GM21576 (cell line): ENCODE results near the gene F10.

ENCODE experiments used
- ATAC-seq: cut with Tn5 transposase; IDR thresholded peaks from one replicate; pipeline ENCODE4 v1.9.1; 2021; ENCODE audit warnings: mild to moderate bottlenecking, moderate library complexity; ENCODE audit not compliant: unreplicated experiment

F10 gene

GRCh38 chr13:113086031-113086750 is 36.4 kb upstream of the F10 start:
- no peak for ATAC-seq

- no peak for ATAC-seq
Observed at GRCh38 chr13:113086991-113087922, 35.3 kb upstream of the F10 start.

DNA sequence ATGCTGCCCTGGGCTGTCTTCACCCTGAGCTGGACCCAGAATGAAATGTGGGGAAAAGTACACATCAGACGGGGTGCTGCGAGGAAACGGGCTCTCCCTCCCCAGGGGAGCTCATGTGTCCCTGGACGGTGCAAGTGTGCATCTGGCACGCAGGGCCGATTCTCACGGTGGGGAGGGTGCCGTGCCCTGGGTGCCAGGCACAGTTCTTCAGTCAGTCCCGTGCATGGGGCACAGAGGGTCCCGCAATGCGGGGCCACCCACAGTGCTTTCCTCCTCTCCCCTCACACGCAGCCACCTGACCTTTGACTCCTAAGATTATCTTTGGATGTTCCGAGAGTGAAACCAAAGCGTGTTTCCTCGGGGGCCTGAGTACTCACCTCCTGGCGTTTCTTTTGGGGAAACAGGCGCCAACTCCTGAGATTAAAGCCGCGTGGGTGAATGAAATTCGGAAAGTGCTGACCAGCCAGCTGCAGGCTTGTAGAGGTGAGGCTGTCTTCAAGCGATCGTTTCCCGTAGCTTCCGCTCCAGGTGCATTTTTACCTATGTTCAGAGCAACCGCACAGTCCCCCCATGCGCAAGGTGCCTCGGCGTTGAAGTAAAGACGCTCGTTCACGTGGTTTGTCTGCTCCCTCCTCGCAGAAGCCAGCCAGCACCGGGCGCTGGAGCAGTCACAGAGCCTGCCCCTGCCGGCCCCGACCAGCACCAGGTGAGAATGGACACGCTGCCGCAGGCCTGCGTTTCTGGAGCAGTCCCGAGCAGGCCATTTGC is 34.5 kb upstream of the F10 start:
- no peak for ATAC-seq

- ATAC-seq = no peak
Observed at GRCh38 chr13:113088691-113089020, 33.9 kb upstream of the F10 start.

DNA sequence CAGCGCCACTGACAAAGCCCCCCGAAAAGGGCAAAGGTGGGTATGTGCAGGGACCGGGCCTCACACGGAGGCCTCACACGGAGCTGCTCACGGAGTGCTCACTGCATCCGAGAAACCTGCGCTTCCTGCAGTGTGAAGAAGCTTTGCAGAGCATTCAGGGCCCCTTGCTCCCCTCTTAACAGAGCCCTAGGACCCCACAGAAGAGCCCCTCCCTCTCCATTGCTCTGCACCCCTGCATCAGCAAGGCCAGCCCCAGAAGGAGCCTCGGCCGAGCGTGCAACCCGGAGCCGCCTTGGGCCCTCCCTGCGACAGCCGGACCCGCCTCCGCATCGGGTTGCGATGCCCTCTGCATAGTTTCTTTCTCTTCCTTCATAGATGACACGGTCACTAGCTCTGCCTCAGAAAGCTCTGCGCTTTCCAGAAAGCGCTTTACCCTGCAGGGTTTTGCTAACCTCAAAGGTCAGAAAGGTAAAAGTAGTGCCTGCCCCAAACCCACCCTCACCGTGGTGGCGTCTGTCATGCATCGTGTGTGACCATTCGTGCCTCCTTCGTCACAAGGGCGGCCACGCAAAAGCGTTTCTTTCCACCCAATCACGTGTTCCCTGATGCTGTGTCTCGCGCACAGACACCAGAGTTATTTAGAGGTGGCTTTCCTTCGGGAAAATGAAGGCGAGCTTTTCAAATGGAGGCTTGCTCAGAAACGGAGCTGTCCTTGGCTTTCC is 32.7 kb upstream of the F10 start:
- no peak for ATAC-seq

- ATAC-seq = no peak
Observed at GRCh38 chr13:113090415-113090770, 32.2 kb upstream of the F10 start.

DNA sequence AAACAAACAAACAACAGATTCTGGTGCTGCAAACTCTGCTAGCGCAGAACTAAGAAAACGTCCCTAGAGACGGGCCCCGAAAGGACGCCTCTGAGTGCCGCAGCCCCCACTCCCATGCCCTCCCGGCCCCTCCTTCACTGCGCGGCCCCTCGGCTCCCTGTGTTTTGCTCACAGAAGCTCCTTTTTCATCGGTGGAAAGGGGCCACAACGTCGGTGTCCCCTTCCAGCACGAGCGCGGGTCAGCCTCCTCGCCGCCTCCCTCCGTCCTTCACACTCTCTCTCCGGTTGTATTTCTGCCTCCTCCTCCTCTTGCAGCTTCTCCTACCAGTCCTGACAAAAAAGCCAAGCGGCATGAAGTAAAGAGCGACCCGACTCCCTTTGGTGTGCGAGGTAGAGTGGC is 31.8 kb upstream of the F10 start:
- no peak for ATAC-seq

DNA sequence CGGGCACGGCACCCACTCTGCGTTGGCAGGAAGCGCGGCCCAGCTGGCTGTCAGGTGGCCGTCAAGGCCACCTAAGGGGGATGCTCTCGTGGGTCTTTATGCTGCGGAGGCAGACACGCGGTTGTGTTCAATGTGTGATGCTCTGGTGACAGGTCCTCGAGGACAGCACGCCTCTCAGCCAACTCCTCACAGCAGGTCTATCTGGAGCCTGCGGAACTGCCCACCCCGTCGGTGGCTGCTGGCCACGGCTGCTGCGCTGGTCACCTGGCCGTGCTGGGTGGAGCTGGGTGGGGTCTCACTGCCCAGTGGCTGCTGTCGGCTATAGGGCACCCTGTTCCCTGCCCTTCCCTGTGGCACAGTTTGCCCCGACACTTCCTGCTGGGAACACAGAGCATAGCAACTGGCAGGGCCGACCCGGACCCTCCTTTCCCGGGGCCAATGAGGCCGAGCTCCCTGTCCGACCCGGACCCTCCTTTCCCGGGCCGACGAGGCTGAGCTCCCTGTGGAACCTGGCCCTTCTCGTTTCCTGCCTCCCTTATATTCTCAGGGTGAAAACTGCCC is 31.3 kb upstream of the F10 start:
- no peak for ATAC-seq

GRCh38 chr13:113091891-113092775 is 30.5 kb upstream of the F10 start:
- no peak for ATAC-seq

DNA sequence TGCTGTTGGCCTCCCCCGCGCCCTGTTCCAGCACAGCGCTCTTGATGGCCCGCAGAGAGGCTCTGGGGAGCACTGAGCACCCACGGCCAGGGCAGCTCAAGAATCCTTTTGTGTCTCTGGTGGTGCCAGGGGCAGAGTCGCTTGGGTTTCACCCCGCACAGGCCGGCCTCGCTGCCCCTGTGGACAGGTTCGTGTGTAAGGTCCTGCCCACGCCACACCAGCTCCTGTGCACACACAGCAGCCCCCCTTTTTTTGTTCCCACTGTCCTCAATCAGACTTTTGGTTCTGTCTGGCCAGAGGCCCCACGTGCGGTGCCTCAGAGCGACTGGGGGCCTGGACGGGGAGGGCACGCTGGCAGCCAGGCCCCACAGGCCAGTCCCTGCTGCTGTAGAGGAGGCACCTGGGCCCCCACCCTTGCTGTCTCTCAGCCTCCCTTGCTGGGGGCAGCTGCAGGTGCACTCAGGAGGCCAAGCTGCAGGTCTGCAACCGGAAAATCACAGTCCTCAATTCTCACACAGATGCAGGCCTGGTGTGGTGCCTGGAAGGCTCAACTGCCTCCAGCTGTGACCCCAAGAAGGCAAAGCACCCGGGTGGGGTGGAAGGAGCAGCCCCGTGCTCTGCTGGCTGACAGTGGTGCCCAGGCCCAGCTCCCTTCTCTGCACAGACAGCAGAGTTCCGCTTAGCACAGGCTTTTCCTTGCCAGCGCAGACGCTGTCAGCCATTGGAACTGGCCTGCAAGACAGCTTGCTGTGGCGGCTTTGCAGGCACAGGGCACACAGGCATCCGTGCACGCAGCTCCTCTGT is 29.6 kb upstream of the F10 start:
- no peak for ATAC-seq

- ATAC-seq = no peak
Observed at GRCh38 chr13:113093580-113094409, 28.8 kb upstream of the F10 start.

DNA sequence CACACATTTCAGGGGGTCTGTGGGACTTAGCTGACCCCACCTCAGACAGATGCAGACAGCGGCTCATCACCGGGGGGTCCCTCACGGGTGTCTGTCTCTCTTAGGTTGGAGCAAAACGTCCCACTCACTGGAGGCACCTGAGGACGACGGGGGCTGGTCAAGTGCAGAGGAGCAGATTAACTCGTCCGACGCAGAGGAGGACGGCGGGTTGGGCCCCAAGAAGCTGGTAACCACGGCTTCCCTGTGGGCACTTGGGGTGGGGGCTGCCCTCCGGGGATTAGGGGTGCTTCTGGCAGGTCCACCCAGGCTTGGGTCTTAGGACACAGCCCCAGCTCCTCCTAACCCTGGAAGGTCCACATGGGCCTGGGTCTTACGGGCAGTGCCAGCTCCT is 28.2 kb upstream of the F10 start:
- ATAC-seq = no peak

DNA sequence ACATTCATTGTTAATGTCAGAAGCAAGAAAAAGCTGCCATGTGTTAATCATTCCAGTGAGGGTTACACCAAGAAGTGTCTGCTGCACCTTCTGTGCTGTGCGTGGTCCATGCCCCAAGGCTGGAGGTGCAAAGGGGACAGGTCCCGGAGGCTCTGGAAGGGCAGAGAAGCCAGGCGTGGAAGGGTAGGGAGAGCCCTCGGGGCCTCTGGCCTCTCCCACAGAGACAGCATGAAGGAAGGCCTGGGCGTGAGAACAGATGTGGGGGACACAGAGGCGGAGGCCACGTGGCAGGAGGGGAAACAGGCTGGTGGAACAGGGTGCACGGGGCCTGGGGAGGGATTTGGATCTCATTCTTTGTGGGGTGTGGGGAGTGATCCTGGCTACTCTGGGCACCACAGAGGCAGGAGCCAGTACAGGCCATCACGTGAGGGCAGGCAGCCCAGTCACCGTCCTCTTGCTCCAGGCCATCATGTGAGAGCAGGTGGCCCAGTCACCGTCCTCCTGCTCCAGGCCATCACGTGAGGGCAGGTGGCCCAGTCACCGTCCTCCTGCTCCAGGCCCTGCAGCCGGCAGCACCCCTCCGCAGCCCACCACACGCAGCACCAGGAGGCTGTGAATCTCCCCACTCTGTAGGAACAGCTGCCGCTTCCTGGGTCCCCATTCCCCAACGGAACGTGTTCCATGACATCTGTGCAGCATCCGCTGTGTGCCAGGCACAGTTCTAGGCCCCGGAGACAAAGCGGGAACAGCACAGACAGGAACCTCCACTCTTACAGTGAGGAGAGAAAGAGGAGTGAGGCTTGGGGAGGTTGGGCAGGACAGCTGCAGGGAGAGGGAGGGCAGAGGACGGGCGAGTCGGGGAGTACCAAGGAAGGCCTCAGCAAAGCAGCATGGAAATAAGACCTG is 27.2 kb upstream of the F10 start:
- ATAC-seq = no peak

DNA sequence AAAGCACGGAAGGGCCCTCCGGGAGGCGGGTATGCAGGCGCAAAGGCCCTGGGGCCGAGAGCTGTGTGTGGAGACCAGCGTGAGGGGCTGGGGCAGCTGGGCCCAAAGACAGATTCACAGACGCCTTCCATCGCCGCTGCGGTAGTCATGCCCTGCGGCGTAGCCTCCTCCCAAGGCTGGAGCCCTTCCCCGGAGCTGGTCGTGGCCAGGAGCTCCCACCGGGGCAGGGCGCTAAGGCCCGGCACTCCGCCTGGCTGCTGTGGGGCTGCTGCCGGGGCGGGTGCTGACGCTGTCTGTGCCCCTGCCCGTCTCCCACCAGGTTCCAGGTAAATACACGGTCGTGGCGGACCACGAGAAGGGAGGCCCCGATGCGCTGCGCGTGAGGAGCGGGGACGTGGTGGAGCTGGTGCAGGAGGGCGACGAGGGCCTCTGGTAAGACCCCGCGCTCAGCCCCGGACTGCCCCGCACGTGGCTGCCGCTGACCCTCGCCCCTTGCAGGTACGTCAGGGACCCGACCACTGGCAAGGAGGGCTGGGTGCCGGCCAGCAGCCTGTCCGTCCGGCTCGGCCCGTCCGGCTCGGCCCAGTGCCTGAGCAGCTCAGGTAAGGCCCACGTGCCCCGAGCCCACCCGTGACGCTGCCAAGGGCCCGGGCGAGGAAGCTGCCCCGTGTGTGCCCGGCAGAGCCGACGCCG is 26.4 kb upstream of the F10 start:
- no peak for ATAC-seq

- ATAC-seq = no peak
Observed at GRCh38 chr13:113096745-113097305, 25.8 kb upstream of the F10 start.

DNA sequence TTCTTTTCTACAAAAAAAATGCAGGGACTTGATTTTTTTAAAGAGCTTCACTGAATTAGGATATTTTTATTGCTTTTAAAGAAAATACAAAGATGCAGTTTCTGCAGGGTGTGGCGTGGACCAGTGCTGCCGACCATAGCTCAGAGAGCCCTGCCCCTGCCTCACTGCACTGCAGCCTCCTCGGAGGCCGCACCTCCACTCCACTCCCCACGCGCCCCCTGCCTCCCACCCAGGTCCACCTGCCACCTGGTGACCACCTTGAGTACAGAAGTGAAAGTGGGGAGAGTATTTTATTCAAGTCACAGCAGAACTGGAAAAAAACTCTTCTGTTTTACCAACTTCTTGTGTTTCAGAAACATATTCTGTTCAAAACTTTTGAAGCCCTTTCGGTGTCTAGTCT is 24.9 kb upstream of the F10 start:
- no peak for ATAC-seq
